Stomach (tissue), 9 donors: ENCODE data around the gene TPI1. TPM values are rescaled to one million over a fixed set of nuclear protein-coding genes. Genes with fewer than 3 reads are reported as not detected.

ENCODE experiments used
- DNase-seq, 2 donors: peaks; one replicate each; pipeline versions ENCODE4 v3.0.0 to v3.0.0-alpha.2; 2013 to 2019
- H3K27ac ChIP-seq, 5 donors: fragments of 200-600 bp in 4 of 5; sonication (generic) in 4 of 5; one replicate each; pipeline ENCODE4 v1.5.1; 2013 to 2019; ENCODE audit warnings: mild to moderate bottlenecking in 1 of 5, moderate library complexity in 1 of 5
- H3K27me3 ChIP-seq, 3 donors: fragments of 200-600 bp; sonication (generic); one replicate each; pipeline ENCODE4 v1.5.1; 2017 to 2019; ENCODE audit warnings: mixed run types in 1 of 3
- H3K36me3 ChIP-seq, 4 donors: fragments of 200-600 bp; sonication (generic); 1 replicate in 3 of 4; 2 replicates in 1 of 4; pipeline ENCODE4 v1.5.1; 2016 to 2019
- H3K4me1 ChIP-seq, 4 donors: fragments of 200-600 bp; sonication (generic); one replicate each; pipeline ENCODE4 v1.5.1; 2016 to 2019
- H3K4me3 ChIP-seq, 4 donors: fragments of 200-600 bp; sonication (generic) in 3 of 4; one replicate each; pipeline ENCODE4 v1.5.1; 2016 to 2019; ENCODE audit warnings: mild to moderate bottlenecking in 1 of 4
- H3K9me3 ChIP-seq, 4 donors: fragments of 200-600 bp; sonication (generic); one replicate each; pipeline ENCODE4 v1.5.1; 2016 to 2019
- CTCF ChIP-seq, 7 experiments: fragments of 450-650 bp in 4 of 7; fragments of 200-600 bp in 3 of 7; sonication (generic) in 3 of 7; IDR thresholded peaks; one replicate each; pipeline ENCODE4 v1.5.1; 2016 to 2019; ENCODE audit warnings: antibody characterized with exemption in 7 of 7, control low read depth in 2 of 7, mild to moderate bottlenecking in 1 of 7
- EP300 ChIP-seq: sonication (generic); formaldehyde crosslinking; IDR thresholded peaks from one replicate; pipeline ENCODE4 v1.6.1; 2017; ENCODE audit warnings: antibody characterized with exemption
- POLR2A ChIP-seq, 4 donors: fragments of 450-650 bp; IDR thresholded peaks; one replicate each; pipeline ENCODE4 v1.6.1; 2016; ENCODE audit warnings: antibody characterized with exemption in 4 of 4, control low read depth in 2 of 4, mild to moderate bottlenecking in 1 of 4, moderate library complexity in 1 of 4
- POLR2AphosphoS5 ChIP-seq, 3 donors: sonication (generic); formaldehyde crosslinking; IDR thresholded peaks; one replicate each; pipeline ENCODE4 v1.6.1; 2016; ENCODE audit warnings: antibody characterized with exemption in 3 of 3
- WGBS, 5 donors: extraction: QIAGEN DNeasy Blood & Tissue Kit in 3 of 5; methylation state at CpG; one replicate each; pipeline versions ENCODE4 v1.1.5 to v1.1.7; 2013 to 2018; 5-methylcytosine and 5-hydroxymethylcytosine counted together
- intact Hi-C: fragments of 100-400 bp; cut with DNase I; formaldehyde crosslinking; loops from one replicate; pipeline ENCODE4 v1.15.1; 2023; ENCODE audit warnings: low total_unique reads
- polyA plus RNA-seq, 3 donors: library from polyadenylated mRNA; stranded (reverse); fragments of 200-250 nt; gene quantifications; one replicate each; pipeline ENCODE4 v1.2.3, GENCODE V29; 2013
- total RNA-seq, 5 donors: library from RNA; depleted of rRNA; stranded (reverse); fragments of >200 nt; gene quantifications; one replicate each; pipeline versions ENCODE4 v1.1.0 to v1.2.3, GENCODE V29; 2014 to 2016
- donor health status: healthy with polysubstance abuse.
- donor health status: Bipolar disorder and iron deficiency.
- donor health status: healthy.

The TPI1 gene
- total and polyA plus RNA-seq, 8 donors = 131 to 526 (median 336) TPM

- WGBS, 5 donors = 74 to 78% (median 75%) methylated on average over 17 to 19 of the region's 19 CpGs
- intact Hi-C loops = no loop called here
- Histone ChIP-seq H3K36me3 (peaks cover 48 to 74% (median 70%) of the 10 kb centered on the region in 4 donors), H3K27ac (peak overlapping the region; percentile 84 to 99 (median 98)), H3K9me3 (no peaks in the 10 kb centered on the region), H3K4me3 (peak overlapping the region; percentile 81 to 100 (median 98)), H3K27me3 (no peaks in the 10 kb centered on the region), H3K4me1 (peaks cover 21 to 48% (median 44%) of the 10 kb centered on the region in 4 donors)
- TF ChIP-seq CTCF (IDR thresholded peaks at IDR 0.05) (no peak), POLR2A (IDR thresholded peaks at IDR 0.05) (no peak), EP300 (no peak), POLR2AphosphoS5 (IDR thresholded peaks at IDR 0.05) (no peak)
- DNase-seq = no peak
Measured at GRCh38 chr12:6866163-6866919, 990 bp upstream of the TPI1 start.

- peak in 1 of 2 donors; percentile 38 for DNase-seq
- intact Hi-C loops = no loop called here
- Histone ChIP-seq H3K27ac (peak overlapping the region; percentile 84 to 99 (median 98)), H3K4me1 (peaks cover 27 to 54% (median 51%) of the 10 kb centered on the region in 4 donors), H3K27me3 (no peaks in the 10 kb centered on the region), H3K36me3 (peaks cover 42 to 68% (median 66%) of the 10 kb centered on the region in 4 donors), H3K4me3 (peak overlapping the region; percentile 81 to 100 (median 98)), H3K9me3 (no peaks in the 10 kb centered on the region)
- 0 to 6% (median 2%) methylated on average over 5 to 33 of the region's 33 CpGs for WGBS, 5 donors
- TF ChIP-seq EP300 (no peak), CTCF (IDR thresholded peaks at IDR 0.05) (no peak), POLR2A (IDR thresholded peaks at IDR 0.05) (no peak), POLR2AphosphoS5 (IDR thresholded peaks at IDR 0.05) (no peak)
Measured at GRCh38 chr12:6866920-6867412, 365 bp upstream of the TPI1 start.

- Histone ChIP-seq H3K27ac (peak overlapping the region; percentile 97 to 99 (median 98)), H3K27me3 (no peaks in the 10 kb centered on the region), H3K36me3 (peaks cover 36 to 54% (median 52%) of the 10 kb centered on the region in 4 donors), H3K9me3 (no peaks in the 10 kb centered on the region), H3K4me3 (peak overlapping the region; percentile 81 to 100 (median 98)), H3K4me1 (peaks cover 30 to 62% (median 58%) of the 10 kb centered on the region in 4 donors)
- TF ChIP-seq EP300 (no peak), CTCF (IDR thresholded peaks at IDR 0.05) (no peak), POLR2AphosphoS5 (IDR thresholded peaks at IDR 0.05) (no peak), POLR2A (IDR thresholded peaks at IDR 0.05) (no peak)
- DNase-seq = no peak
- WGBS, 5 donors = 5 to 10% (median 7%) methylated on average over 21 to 22 of the region's 22 CpGs
- intact Hi-C loops = no loop called here
Measured at GRCh38 chr12:6868211-6869048, 1.1 kb downstream of the TPI1 start.
